A673 (cell line): Measurements from ENCODE around the gene TSPAN4. TPM values are rescaled to one million over a fixed set of nuclear protein-coding genes. Genes with fewer than 3 reads are reported as not detected.
A peak's percentile ranks its signal among the peaks of the same experiment; 100 is the strongest.

Experiments
- BruUV-seq: library from RNA; stranded (reverse); fragments of 400-500 nt; replicated peaks from 2 replicates; lab custom pipeline; 2021; lab: Mats Ljungman, UMichigan
- CTCF ChIA-PET: fragments of 300-600 bp; sonication (Branson Sonifier 250); formaldehyde crosslinking; loops from one replicate; lab custom pipeline; 2022; ENCODE audit warnings: antibody characterized with exemption; lab: Charles Lee
- POLR2A ChIA-PET: fragments of 300-600 bp; sonication (Branson Sonifier 250); formaldehyde crosslinking; loops from one replicate; lab custom pipeline; 2022; ENCODE audit warnings: antibody characterized with exemption; ENCODE audit not compliant: low non-redundant PET; lab: Charles Lee
- DNase-seq: peaks from one replicate; pipeline ENCODE4 v3.0.0-alpha.2; 2015; ENCODE audit warnings: low spot score
- H3K27ac ChIP-seq: fragments of 200-600 bp; sonication (generic); 2 replicates; pipeline ENCODE4 v1.5.1; 2016; ENCODE audit warnings: mixed run types, low read depth, mild to moderate bottlenecking, mixed read lengths, antibody characterized with exemption, low read length; ENCODE audit not compliant: poor library complexity, severe bottlenecking
- H3K27me3 ChIP-seq: fragments of 200-600 bp; sonication (generic); replicated peaks from 2 replicates; pipeline ENCODE4 v1.6.1; 2017; ENCODE audit warnings: mixed run types, low read depth, mild to moderate bottlenecking, mixed read lengths, antibody characterized with exemption, low read length; ENCODE audit not compliant: insufficient read depth, poor library complexity
- H3K36me3 ChIP-seq: fragments of 200-600 bp; sonication (generic); 2 replicates; pipeline ENCODE4 v1.6.1; 2016; ENCODE audit warnings: mixed run types, mild to moderate bottlenecking, mixed read lengths, antibody characterized with exemption, low read length; ENCODE audit not compliant: insufficient read depth, poor library complexity, severe bottlenecking
- H3K4me1 ChIP-seq: fragments of 200-600 bp; sonication (generic); 2 replicates; pipeline ENCODE4 v1.6.1; 2017; ENCODE audit warnings: mixed run types, mild to moderate bottlenecking, mixed read lengths, antibody characterized with exemption, low read length; ENCODE audit not compliant: insufficient read depth, poor library complexity, severe bottlenecking
- H3K4me3 ChIP-seq: fragments of 200-600 bp; sonication (generic); 2 replicates; pipeline ENCODE4 v1.5.1; 2016; ENCODE audit warnings: low read depth, mixed run types, mild to moderate bottlenecking, mixed read lengths, low read length; ENCODE audit not compliant: poor library complexity, severe bottlenecking
- H3K9me3 ChIP-seq: fragments of 200-600 bp; sonication (generic); 2 replicates; pipeline ENCODE4 v1.6.1; 2016; ENCODE audit warnings: mixed run types, low read depth, mild to moderate bottlenecking, mixed read lengths, antibody characterized with exemption, low read length; ENCODE audit not compliant: poor library complexity, severe bottlenecking
- CTCF ChIP-seq: fragments of 300-800, 200-600 bp; sonication (generic); conservative IDR thresholded peaks from 2 replicates; pipeline ENCODE4 v1.5.1; 2017; ENCODE audit warnings: low read depth, mild to moderate bottlenecking, antibody characterized with exemption, low read length, moderate library complexity, mixed read lengths
- EZH2 ChIP-seq: fragments of 200-600 bp; sonication (generic); IDR thresholded peaks from 2 replicates; pipeline ENCODE4 v1.6.1; 2017; ENCODE audit warnings: borderline replicate concordance, low read depth, mild to moderate bottlenecking, mixed read lengths, antibody characterized with exemption, low read length; ENCODE audit not compliant: poor library complexity, severe bottlenecking
- intact Hi-C: fragments of 100-400 bp; cut with micrococcal nuclease; formaldehyde crosslinking; loops from one replicate; pipeline ENCODE4 v1.10.0; 2022; ENCODE audit not compliant: unreplicated experiment
- total RNA-seq: library from RNA; stranded (reverse); gene quantifications from 2 replicates; pipeline ENCODE4 v1.2.3, GENCODE V29; 2021

The TSPAN4 gene
- total RNA-seq, 1 experiment from 2014 or later, result 17.5 TPM

- TF ChIP-seq CTCF (no peak), EZH2 (no peak)
- H3K36me3 ChIP-seq, result peaks cover 13% of the 10 kb centered on the region
- no peaks in the 10 kb centered on the region for H3K27me3 ChIP-seq
- ChIA-PET POLR2A (no interaction called here), CTCF (no interaction called here)
- no peaks in the 10 kb centered on the region for H3K9me3 ChIP-seq
- DNase-seq, result no peak
- intact Hi-C loops, result no loop called here
- H3K27ac ChIP-seq, result peak overlapping the region; percentile 86
- H3K4me3 ChIP-seq, result peak overlapping the region; percentile 69
- H3K4me1 ChIP-seq, result no peaks in the 10 kb centered on the region
- BruUV-seq, result no TSS peak
Measured at GRCh38 chr11:803770-804598, 38.7 kb upstream of the TSPAN4 start.

GRCh38 chr11:804599-804964, 38.1 kb upstream of the TSPAN4 start:
- peak overlapping the region; percentile 69 for H3K4me3 ChIP-seq
- DNase-seq, result no peak
- no TSS peak for BruUV-seq
- CTCF ChIA-PET, result no interaction called here
- H3K36me3 ChIP-seq, result peaks cover 7% of the 10 kb centered on the region
- peak overlapping the region; percentile 86 for H3K27ac ChIP-seq
- TF ChIP-seq CTCF (no peak), EZH2 (no peak)
- no peaks in the 10 kb centered on the region for H3K9me3 ChIP-seq
- intact Hi-C loops, result no loop called here
- no peaks in the 10 kb centered on the region for H3K27me3 ChIP-seq
- no peaks in the 10 kb centered on the region for H3K4me1 ChIP-seq
- POLR2A ChIA-PET, result no interaction called here

GRCh38 chr11:808427-809286, 34.0 kb upstream of the TSPAN4 start:
- Histone ChIP-seq H3K9me3 (no peaks in the 10 kb centered on the region), H3K27me3 (no peaks in the 10 kb centered on the region), H3K4me1 (peaks cover 11% of the 10 kb centered on the region), H3K27ac (peak overlapping the region; percentile 99), H3K4me3 (peak overlapping the region; percentile 95), H3K36me3 (peaks cover 27% of the 10 kb centered on the region)
- no peak for TF ChIP-seq CTCF
- POLR2A ChIA-PET, result no interaction called here
- CTCF ChIA-PET, result interaction anchor here (0.5 kb wide), 1 partner anchor 19 kb away, joined by 5 read pairs; the partner anchor contains the start of gene CEND1
- intact Hi-C loops, result no loop called here
- DNase-seq, result no peak
- TSS peak; percentile 62 for BruUV-seq
